ENCODE results near the gene TP53BP2. TPM values are rescaled to one million over a fixed set of nuclear protein-coding genes. Genes with fewer than 3 reads are reported as not detected.

The TP53BP2 gene
- total RNA-seq, 2 donors from 2014 or later, result 21.9 to 57.1 TPM

DNA sequence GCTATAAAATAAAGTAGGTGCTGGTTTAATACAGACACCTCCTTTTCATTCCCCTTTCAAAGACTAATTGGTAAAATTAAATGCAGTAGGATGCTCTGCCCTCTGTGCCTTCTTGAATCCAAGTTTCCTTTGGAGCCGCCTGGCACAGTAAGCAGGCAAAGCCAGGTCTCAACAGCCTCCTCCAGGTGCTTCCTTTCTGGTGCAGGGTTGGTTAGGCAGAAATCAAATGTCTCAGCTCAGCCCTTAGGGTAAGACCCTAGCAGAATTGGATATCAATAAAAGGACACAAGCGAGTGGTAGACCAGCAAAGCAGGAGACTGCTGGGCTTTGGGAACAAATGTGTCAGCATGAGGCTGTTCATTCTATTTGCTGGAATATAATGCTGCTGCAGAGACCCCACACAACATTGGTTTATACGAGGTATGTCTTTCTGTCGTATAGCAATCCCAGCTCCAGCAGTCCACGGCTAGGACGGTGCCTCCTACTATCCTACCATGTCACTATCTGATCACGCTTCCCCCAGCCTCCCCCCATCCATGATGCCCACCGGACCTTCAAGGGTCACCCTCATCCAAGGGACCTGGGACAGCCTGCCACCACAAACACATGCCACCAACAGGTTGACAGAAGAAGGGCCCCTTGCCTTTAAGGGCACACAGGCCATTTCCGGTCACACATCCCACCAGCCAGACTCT is 75.0 kb downstream of the TP53BP2 start:
- DNase-seq (ENCODE audit: low spot score in 2 of 2) (no peak), ATAC-seq (no peak)
- Mint-ChIP-seq H3K27ac (peak overlapping the region; percentile 19 to 69), H3K9me3 (no peaks in the 10 kb centered on the region), H3K36me3 (peaks cover 9 to 34% of the 10 kb centered on the region in 2 donors)

DNA sequence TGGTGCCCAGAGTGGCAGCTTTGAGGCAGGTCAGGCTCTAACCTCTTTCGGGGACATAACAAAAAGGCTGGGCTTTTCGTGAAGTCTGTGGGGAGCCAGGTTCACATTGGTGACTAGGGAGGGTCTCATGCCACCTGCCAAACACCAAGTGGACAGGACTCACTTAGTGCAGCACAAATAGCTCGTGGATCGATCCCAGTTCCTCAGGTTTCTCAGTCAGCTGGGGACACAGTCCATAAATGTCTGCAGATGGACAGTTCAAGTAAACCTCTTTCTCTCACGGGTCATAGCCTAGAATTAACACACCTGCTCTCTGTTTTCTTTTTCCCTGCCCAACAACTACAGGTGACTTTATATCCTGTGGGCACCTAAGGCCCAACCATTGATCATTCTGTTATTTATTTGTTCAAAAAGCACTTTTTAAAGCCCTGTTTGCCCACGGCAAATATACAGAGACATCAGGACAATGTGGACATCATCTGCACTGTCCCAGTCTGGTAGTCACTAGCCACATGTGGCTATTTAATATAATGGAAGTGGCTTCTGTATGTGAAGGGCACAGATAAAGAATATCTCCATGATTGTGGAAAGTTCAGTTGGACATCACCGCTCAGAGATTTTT is 79.9 kb downstream of the TP53BP2 start:
- H3K27ac Mint-ChIP-seq, result no peak overlapping the region
- DNase-seq (ENCODE audit: low spot score in 2 of 2), result no peak
- peaks cover 0 to 16% of the 10 kb centered on the region in 2 donors for H3K36me3 Mint-ChIP-seq
- no peaks in the 10 kb centered on the region for H3K9me3 Mint-ChIP-seq
- peak in 1 of 2 donors; percentile 22 for ATAC-seq

DNA sequence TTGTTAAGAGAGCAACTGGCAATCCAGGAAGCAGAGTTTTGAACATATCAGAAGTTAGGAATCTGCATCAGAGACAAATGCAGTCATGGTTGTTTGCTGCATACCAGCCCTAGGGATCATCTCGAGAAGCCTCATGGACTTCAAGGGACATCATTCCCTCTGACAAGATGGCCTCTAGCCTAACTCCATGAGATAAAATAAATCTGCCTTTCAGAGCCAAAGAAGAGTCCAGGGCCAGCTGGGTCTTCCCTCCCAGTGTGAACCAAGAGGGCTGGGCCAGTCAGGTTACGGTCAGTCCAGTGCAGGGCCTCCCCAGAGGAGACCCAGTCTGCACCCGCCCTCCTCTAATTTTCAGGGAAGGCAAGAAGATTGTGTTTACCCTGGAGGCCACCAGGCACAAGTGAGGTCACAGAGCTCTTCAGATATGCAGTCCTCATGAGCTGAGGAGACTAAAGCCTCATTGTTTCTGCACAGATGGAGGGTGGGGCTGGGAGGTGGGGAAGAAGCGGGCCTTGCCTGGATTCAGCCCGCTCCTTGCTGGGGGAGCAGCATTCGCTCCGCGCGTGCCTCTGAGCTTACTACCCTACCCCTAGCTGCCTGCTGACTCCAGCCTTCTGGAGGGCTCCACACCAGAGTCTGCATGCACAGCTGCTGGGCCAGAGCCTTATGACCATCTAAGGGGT is 80.6 kb downstream of the TP53BP2 start:
- no peaks in the 10 kb centered on the region for H3K9me3 Mint-ChIP-seq
- peaks cover 0 to 16% of the 10 kb centered on the region in 2 donors for H3K36me3 Mint-ChIP-seq
- no peak overlapping the region for H3K27ac Mint-ChIP-seq
- peak in 1 of 2 donors; percentile 33 for ATAC-seq
- DNase-seq (ENCODE audit: low spot score in 2 of 2), result no peak

DNA sequence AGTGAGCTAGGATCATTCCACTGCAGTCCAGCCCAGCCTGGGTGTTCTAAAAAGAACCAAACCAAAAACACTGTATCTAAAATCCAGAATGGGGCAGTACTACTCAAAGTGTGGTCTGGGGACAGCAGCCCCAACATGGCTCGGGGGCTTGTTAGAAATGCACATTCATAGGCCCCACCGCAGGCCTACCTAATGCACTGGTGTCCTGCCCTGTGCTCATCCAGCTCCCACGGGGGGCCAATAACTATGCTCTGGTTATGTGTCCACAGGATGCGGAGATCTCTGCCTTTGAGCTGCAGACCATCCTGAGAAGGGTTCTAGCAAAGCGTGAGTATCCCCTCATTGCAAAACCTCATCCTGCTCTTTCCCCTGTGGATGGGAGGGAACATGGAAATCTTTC is 81.9 kb downstream of the TP53BP2 start:
- DNase-seq (ENCODE audit: low spot score in 2 of 2) (no peak), ATAC-seq (no peak)
- H3K9me3 Mint-ChIP-seq, result no peaks in the 10 kb centered on the region
- H3K27ac Mint-ChIP-seq, result no peak overlapping the region
- H3K36me3 Mint-ChIP-seq, result peaks cover 0 to 3% of the 10 kb centered on the region in 2 donors

DNA sequence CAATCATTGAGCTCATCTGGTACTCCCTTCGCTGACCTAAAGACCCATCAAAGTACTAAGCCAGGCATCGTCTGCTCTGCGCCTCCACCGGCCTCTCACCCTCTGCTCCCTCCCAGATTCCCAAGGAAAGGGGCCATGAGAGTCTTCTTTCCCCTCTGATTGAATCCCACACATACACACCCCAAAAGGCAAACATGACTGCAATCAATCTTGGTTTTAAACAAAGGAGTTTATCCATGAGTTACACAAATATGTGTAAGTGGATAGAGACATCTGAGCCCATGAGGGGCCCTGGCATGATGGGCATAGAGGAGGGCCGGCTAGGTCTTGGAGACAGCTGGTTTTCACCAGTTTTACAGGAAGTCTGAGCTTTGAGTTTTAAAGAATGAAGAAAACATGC is 82.5 kb downstream of the TP53BP2 start:
- no peaks in the 10 kb centered on the region for H3K36me3 Mint-ChIP-seq
- no peaks in the 10 kb centered on the region for H3K9me3 Mint-ChIP-seq
- no peak for ATAC-seq
- DNase-seq (ENCODE audit: low spot score in 2 of 2), result no peak
- peak overlapping the region in 1 of 2 donors; percentile 56 for H3K27ac Mint-ChIP-seq

DNA sequence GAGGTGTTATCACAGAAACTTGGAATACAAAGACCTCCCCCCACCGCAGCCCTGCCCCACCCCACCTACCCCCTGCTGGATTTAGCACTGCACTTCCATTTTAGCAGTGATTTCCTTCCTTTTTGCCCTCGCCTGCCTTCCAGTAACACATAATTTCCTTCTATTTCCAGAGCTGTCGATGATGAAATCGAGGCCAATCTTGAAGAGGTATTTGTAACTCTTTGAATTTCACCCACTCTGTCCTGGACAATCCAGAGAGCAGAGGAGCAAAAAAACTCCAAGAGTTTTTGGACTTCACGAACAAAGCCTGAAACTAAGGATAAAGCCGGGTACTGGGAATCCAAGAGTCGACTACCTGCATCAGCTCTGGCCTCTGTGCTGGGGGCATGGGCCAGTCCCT is 84.3 kb downstream of the TP53BP2 start:
- H3K27ac Mint-ChIP-seq, result no peak overlapping the region
- ATAC-seq, result no peak
- H3K36me3 Mint-ChIP-seq, result no peaks in the 10 kb centered on the region
- DNase-seq (ENCODE audit: low spot score in 2 of 2), result no peak
- no peaks in the 10 kb centered on the region for H3K9me3 Mint-ChIP-seq

DNA sequence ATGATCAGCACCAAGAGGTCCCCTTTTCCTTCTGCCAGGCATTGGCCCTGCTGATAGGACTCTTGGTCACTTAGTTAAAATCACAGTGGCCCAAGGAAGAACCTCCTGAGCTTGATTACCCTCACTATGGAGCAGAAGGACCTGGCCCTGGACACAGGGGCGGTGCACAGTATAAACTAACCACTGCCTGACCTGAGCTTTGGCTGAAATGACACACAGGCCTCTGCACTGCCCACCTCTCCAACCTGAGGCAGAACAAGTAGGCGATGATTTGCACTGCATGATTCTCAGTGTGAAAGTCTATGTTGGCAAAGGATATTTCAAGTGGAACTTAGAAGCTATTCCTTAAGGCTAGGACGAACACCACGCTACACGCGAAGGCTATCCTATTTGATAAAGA is 84.9 kb downstream of the TP53BP2 start:
- ATAC-seq, result no peak
- no peaks in the 10 kb centered on the region for H3K36me3 Mint-ChIP-seq
- no peak for DNase-seq (ENCODE audit: low spot score in 2 of 2)
- H3K9me3 Mint-ChIP-seq, result no peaks in the 10 kb centered on the region
- H3K27ac Mint-ChIP-seq, result peak overlapping the region in 1 of 2 donors; percentile 70

DNA sequence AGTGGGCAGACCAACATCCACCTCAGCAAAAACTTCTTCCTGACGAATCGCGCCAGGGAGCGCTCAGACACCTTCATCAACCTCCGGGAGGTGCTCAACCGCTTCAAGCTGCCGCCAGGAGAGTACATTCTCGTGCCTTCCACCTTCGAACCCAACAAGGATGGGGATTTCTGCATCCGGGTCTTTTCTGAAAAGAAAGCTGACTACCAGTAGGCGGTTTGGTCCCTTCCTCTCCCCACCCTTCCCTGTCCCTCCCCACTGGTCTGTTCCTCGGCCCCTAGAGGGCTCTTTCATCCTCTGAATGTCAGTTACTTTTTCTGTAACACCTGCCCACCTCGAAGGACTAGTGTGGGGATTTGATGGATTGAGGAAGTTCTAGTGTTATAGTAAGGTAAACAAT is 86.5 kb downstream of the TP53BP2 start:
- ATAC-seq, result no peak
- no peak overlapping the region for H3K27ac Mint-ChIP-seq
- DNase-seq (ENCODE audit: low spot score in 2 of 2), result no peak
- H3K9me3 Mint-ChIP-seq, result no peaks in the 10 kb centered on the region
- H3K36me3 Mint-ChIP-seq, result no peaks in the 10 kb centered on the region

DNA sequence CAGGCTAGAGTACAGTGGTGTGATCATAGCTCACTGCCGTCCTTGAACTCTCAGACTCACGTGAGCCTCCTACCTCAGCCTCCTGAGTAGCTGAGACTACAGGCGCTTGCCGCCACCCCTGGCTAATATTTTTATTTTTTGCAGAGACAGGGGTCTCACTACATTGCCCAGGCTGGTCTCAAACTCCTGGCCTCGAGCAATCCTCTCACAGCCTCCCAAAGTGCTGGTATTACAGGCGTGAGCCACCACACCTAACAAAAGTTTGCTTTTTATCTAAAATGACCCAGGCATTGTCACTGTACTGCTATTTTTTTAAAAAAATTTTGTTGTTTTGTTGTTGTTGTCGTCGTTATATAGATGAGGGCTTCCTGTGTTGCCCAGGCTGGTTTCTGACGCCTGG is 87.0 kb downstream of the TP53BP2 start:
- DNase-seq (ENCODE audit: low spot score in 2 of 2) (no peak), ATAC-seq (no peak)
- Mint-ChIP-seq H3K36me3 (no peaks in the 10 kb centered on the region), H3K27ac (no peak overlapping the region), H3K9me3 (no peaks in the 10 kb centered on the region)

DNA sequence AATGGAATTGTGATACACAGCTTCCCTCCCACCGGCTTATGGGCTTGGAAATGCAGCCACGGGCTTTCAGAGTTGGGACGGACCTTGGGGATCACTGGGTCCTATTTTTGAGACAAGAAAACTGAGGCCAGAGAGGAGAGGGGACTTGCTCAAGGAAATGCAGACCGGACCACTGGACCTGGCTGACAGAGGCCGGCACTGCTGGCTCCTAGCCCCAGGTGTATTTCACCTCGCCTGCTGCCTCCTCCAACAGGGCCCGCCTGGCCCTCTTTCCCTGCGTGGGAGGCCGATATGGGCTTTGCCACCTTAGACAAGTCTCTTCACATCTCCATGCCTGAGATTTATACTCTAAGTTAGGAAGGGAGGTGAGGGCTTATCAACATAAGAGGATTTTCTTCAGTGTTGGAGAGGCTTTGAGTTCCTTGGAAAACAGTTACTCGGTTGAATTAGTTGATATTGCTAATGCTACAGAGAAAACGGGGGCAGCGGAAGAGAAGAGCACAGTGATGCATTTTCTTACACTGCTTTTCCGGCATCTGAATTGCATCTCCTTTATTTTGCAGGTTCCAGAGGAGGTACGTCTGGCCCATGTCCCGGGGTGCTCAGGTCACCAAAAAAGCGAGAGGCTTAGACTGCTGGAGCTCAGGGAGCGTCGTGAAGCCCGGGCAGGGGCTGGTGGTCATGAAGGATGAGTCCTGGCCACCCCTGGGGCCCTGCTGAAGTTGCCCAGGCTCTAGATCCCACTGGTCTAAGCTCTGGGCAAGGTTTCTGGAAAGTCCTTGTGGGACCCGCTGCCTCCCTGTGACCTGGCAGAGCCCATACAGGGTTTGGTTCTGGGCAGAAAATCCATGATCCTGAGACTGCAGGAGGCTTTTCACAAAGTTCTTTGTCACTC is 88.7 kb downstream of the TP53BP2 start:
- H3K36me3 Mint-ChIP-seq, result no peaks in the 10 kb centered on the region

DNA sequence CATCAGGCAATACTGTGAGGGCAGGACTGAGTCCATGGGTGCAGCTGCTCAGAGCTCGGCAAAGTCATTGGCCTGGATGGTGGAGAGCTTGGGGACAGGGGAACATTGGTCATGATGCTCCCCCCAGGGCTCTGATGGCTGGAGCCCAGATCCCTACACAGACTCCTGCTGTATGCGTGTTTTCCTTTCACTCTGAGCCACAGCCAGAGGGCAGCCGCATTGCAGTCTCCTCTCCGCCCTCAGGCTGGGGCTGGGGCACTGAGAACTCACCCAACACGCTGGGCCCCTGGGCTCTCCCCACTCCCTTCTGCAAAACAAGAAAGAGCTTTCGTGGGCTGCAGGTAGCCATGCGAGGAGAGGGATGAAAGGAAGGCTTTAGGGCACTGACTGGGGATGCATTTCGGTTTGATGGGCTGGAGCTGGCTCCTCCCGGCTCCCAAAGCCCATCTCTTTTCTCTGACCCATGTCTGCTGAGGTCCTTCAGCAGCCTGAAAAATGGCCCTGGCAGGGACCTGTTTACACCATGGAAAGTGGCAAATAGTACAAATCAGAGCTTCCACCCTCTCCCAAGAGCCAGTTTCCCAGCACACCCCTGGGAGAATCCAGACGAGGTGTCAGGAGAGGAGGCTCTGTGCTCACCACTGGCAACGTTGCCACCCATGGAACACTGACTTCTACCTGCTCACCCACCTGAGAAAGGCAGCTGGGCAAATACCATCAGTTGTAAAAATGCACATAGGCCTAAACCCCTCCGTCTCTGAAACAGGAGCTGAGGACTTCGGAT is 89.6 kb downstream of the TP53BP2 start:
- ATAC-seq (no peak), DNase-seq (ENCODE audit: low spot score in 2 of 2) (no peak)
- H3K36me3 Mint-ChIP-seq, result no peaks in the 10 kb centered on the region
- no peaks in the 10 kb centered on the region for H3K9me3 Mint-ChIP-seq
- peak overlapping the region in 1 of 2 donors; percentile 82 for H3K27ac Mint-ChIP-seq

More for the DNA sequence above, 88.7 kb downstream of the TP53BP2 start:
- no peaks in the 10 kb centered on the region for H3K9me3 Mint-ChIP-seq
- no peak for DNase-seq (ENCODE audit: low spot score in 2 of 2)
- H3K27ac Mint-ChIP-seq, result no peak overlapping the region
- ATAC-seq, result no peak

DNA sequence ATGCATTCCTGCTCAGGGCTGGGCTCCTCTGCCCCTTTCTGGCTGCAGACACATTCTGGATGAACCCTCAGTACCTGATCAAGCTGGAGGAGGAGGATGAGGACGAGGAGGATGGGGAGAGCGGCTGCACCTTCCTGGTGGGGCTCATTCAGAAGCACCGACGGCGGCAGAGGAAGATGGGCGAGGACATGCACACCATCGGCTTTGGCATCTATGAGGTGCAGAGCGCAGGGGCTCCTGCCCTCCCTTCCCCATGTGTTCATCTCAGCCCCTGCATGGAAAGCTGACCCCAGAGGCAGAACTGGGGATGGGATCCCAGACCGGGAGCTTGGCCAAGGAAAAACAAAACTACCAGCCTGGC is 90.3 kb downstream of the TP53BP2 start:
- Mint-ChIP-seq H3K9me3 (no peaks in the 10 kb centered on the region), H3K27ac (no peak overlapping the region), H3K36me3 (no peaks in the 10 kb centered on the region)
- ATAC-seq (no peak), DNase-seq (ENCODE audit: low spot score in 2 of 2) (no peak)

DNA sequence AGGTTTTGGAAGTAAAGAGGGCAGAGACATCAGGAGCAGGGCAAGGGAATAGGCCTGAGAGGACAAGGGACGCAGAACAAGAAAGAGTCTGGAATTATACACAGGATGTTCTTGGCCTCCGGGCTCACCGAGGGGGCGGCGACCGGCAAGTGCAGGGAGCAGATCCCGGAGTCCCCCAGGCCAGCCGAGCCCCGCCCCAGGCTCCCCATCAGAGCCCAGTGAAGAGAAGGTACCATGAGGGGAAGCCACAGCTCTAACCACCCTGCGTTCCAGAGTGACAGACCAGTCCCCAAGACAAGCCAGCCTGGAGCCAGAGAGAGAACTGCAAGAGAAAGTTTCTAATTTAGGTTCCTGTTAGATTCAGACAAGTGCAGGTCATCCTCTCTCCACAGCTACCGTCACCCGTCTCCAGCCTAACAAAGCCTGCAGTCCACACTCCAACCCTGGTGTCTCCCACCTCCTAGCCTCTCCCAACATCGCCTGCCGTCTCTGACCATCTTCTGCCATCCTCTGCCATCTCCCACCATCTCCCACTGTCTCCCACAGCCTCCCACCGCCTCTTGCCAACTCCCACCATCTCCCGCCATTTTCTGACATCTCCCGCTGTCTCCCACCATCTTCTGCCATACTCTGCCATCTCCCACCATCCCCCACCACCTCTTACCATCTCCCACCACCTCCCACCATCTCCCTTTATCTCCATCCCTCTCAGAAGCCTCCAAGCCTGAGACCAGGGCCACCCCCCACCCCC is 90.9 kb downstream of the TP53BP2 start:
- Mint-ChIP-seq H3K36me3 (no peaks in the 10 kb centered on the region), H3K9me3 (no peaks in the 10 kb centered on the region), H3K27ac (no peak overlapping the region)
- DNase-seq (ENCODE audit: low spot score in 2 of 2) (no peak), ATAC-seq (no peak)

DNA sequence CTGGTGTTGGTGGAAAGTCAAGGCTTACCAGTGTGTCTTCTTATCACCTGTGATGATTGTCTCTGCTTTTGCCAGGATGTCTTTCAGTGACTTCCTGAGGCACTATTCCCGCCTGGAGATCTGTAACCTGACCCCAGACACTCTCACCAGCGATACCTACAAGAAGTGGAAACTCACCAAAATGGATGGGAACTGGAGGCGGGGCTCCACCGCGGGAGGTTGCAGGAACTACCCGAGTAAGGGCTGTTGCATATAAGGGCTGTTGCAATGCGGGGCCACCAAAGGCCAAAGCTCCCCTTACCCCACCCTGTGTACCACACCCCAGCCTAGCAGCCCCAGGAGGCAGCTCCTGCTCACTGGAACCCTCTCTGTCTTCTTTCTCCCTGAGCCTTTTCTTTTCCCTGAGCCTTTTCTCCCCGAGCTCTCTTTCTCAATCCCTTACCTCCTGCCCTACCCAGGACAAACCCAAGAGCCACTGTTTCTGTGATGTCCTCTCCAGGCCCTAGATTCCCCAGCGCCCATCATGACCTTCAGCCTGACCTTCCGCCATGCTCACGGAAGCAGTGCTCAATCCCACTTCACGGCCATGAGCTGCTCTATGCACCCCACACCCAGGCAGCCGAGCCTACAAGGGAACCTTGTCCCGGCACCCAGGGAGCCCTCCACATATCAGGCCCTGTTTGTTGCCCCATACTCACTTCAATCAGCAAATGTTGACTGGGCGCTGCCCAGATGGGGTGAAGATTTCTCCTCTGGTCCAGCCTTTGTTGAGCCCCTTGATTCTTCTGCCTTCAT is 92.8 kb downstream of the TP53BP2 start:
- Mint-ChIP-seq H3K9me3 (no peaks in the 10 kb centered on the region), H3K36me3 (no peaks in the 10 kb centered on the region), H3K27ac (peak overlapping the region in 1 of 2 donors; percentile 34)
- ATAC-seq (no peak), DNase-seq (ENCODE audit: low spot score in 2 of 2) (no peak)

DNA sequence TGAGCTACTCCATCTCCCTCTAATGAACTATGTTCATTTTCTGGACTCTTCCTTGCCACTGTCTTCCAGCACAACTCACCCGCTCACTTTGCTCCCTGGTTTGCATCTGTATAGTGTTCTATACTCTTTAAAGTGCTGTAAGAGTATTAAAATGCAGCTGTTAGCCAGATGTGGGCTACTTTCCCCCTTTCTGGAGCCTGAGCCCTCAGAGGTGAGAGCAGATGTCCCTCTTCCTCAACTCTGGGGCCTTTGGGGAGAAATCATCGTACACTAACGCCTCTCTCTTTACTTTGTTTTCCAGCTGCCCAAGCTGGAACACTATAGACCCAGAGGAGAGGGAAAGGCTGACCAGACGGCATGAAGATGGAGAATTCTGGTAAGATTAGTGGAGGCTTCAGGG is 94.1 kb downstream of the TP53BP2 start:
- peak overlapping the region in 1 of 2 donors; percentile 63 for H3K27ac Mint-ChIP-seq
- H3K9me3 Mint-ChIP-seq, result no peaks in the 10 kb centered on the region
- DNase-seq (ENCODE audit: low spot score in 2 of 2) (no peak), ATAC-seq (no peak)
- no peaks in the 10 kb centered on the region for H3K36me3 Mint-ChIP-seq
